RPMI8226 (cell line): Measurements from ENCODE around the gene ADCYAP1R1.
A peak's percentile ranks its signal among the peaks of the same experiment; 100 is the strongest.

Experiments
- DNase-seq: peaks from one replicate; pipeline ENCODE4 v3.0.0-alpha.2; 2015

Gene ADCYAP1R1

GRCh38 chr7:31044529-31044928, 7.6 kb upstream of the ADCYAP1R1 start:
- no peak for DNase-seq

GRCh38 chr7:31046723-31047122, 5.4 kb upstream of the ADCYAP1R1 start:
- DNase-seq, result no peak

GRCh38 chr7:31047313-31048146, 4.6 kb upstream of the ADCYAP1R1 start:
- DNase-seq, result no peak

GRCh38 chr7:31049005-31049765, 2.9 kb upstream of the ADCYAP1R1 start:
- DNase-seq, result no peak

- no peak for DNase-seq
These were observed 356 bp downstream of the ADCYAP1R1 start for GRCh38 chr7:31052487-31052840.

GRCh38 chr7:31052841-31053601, 913 bp downstream of the ADCYAP1R1 start:
- no peak for DNase-seq

GRCh38 chr7:31053986-31054385, 1.9 kb downstream of the ADCYAP1R1 start:
- no peak for DNase-seq

GRCh38 chr7:31054608-31055278, 2.6 kb downstream of the ADCYAP1R1 start:
- DNase-seq, result no peak

GRCh38 chr7:31055471-31055870, 3.4 kb downstream of the ADCYAP1R1 start:
- no peak for DNase-seq

- peak; percentile 7 for DNase-seq
These were observed 4.8 kb downstream of the ADCYAP1R1 start for GRCh38 chr7:31056775-31057346.

GRCh38 chr7:31058122-31058521, 6.0 kb downstream of the ADCYAP1R1 start:
- DNase-seq, result no peak

GRCh38 chr7:31058688-31059087, 6.6 kb downstream of the ADCYAP1R1 start:
- no peak for DNase-seq

GRCh38 chr7:31059551-31059950, 7.4 kb downstream of the ADCYAP1R1 start:
- no peak for DNase-seq

GRCh38 chr7:31061185-31061584, 9.1 kb downstream of the ADCYAP1R1 start:
- peak; percentile 51 for DNase-seq

- no peak for DNase-seq
These were observed 10.8 kb downstream of the ADCYAP1R1 start for GRCh38 chr7:31062746-31063435.

- DNase-seq, result no peak
These were observed 13.0 kb downstream of the ADCYAP1R1 start for GRCh38 chr7:31065021-31065593.

- DNase-seq, result no peak
These were observed 13.7 kb downstream of the ADCYAP1R1 start for GRCh38 chr7:31065840-31066239.

- DNase-seq, result no peak
These were observed 14.5 kb downstream of the ADCYAP1R1 start for GRCh38 chr7:31066516-31067130.

GRCh38 chr7:31067491-31067890, 15.4 kb downstream of the ADCYAP1R1 start:
- no peak for DNase-seq

- DNase-seq, result no peak
These were observed 16.0 kb downstream of the ADCYAP1R1 start for GRCh38 chr7:31068006-31068675.
